MM.1S (cell line): Measurements from ENCODE around the gene ERCC6.

Source experiments
- DNase-seq: peaks from one replicate; pipeline ENCODE4 v3.0.0-alpha.2; 2015
- H2AFZ ChIP-seq: fragments of 300-600 bp; sonication (generic); 2 replicates; pipeline ENCODE4 v1.6.0; 2016; ENCODE audit warnings: antibody characterized with exemption, low read length
- H3F3A ChIP-seq: fragments of 300-600 bp; sonication (generic); 2 replicates; pipeline ENCODE4 v1.6.1; 2016; ENCODE audit warnings: mild to moderate bottlenecking, antibody characterized with exemption, low read length, moderate library complexity, mixed read lengths; ENCODE audit not compliant: insufficient read depth
- H3K27ac ChIP-seq: fragments of 300-600 bp; sonication (generic); 2 replicates; pipeline ENCODE4 v1.5.1; 2016; ENCODE audit warnings: mild to moderate bottlenecking, low read length
- H3K27me3 ChIP-seq: fragments of 300-600 bp; sonication (generic); replicated peaks from 2 replicates; pipeline ENCODE4 v1.6.0; 2016; ENCODE audit warnings: low read length; ENCODE audit not compliant: insufficient read depth
- H3K36me3 ChIP-seq: fragments of 300-600 bp; sonication (generic); replicated peaks from 2 replicates; pipeline ENCODE4 v1.6.1; 2016; ENCODE audit warnings: mild to moderate bottlenecking, low read length, mixed read lengths; ENCODE audit not compliant: insufficient read depth
- H3K4me1 ChIP-seq: fragments of 300-600 bp; sonication (generic); 2 replicates; pipeline ENCODE4 v1.6.1; 2016; ENCODE audit warnings: low read length, mixed read lengths
- H3K4me2 ChIP-seq: fragments of 300-600 bp; sonication (generic); 2 replicates; pipeline ENCODE4 v1.6.0; 2016; ENCODE audit warnings: low read depth, low read length
- H3K4me3 ChIP-seq: fragments of 300-600 bp; sonication (generic); 2 replicates; pipeline ENCODE4 v1.5.1; 2016; ENCODE audit warnings: low read length, mixed read lengths
- H3K79me2 ChIP-seq: fragments of 300-600 bp; sonication (generic); 2 replicates; pipeline ENCODE4 v1.6.1; 2016; ENCODE audit warnings: mixed run types, low read length, mixed read lengths
- H3K9ac ChIP-seq: fragments of 300-600 bp; sonication (generic); 2 replicates; pipeline ENCODE4 v1.6.1; 2016; ENCODE audit warnings: low read length, mixed read lengths
- H3K9me2 ChIP-seq: fragments of 300-600 bp; sonication (generic); replicated peaks from 2 replicates; pipeline ENCODE4 v1.6.1; 2016; ENCODE audit warnings: mild to moderate bottlenecking, low read length, mixed read lengths; ENCODE audit not compliant: insufficient read depth
- H3K9me3 ChIP-seq: fragments of 300-600 bp; sonication (generic); replicated peaks from 2 replicates; pipeline ENCODE4 v1.6.1; 2016; ENCODE audit warnings: mild to moderate bottlenecking, low read length, mixed read lengths; ENCODE audit not compliant: insufficient read depth
- H4K20me1 ChIP-seq: fragments of 300-600 bp; sonication (generic); 2 replicates; pipeline ENCODE4 v1.6.1; 2016; ENCODE audit warnings: mild to moderate bottlenecking, low read length, moderate library complexity, mixed read lengths; ENCODE audit not compliant: insufficient read depth
- EZH2 ChIP-seq: fragments of 300-600 bp; sonication (generic); optimal IDR thresholded peaks from 2 replicates; pipeline ENCODE3; 2017; ENCODE audit warnings: low read depth, mild to moderate bottlenecking, antibody characterized with exemption, low read length, mixed read lengths
- EZH2phosphoT487 ChIP-seq: fragments of 300-600 bp; sonication (generic); IDR thresholded peaks from 2 replicates; pipeline ENCODE4 v1.6.1; 2018; ENCODE audit warnings: antibody characterized with exemption, low read length
- TF ChIP-seq, protein P1 (sequence below): fragments of 300-600 bp; sonication (generic); IDR thresholded peaks from 2 replicates; pipeline ENCODE4 v1.5.1; 2016; ENCODE audit warnings: antibody characterized with exemption, low read length, mixed read lengths

Gene ERCC6

DNA sequence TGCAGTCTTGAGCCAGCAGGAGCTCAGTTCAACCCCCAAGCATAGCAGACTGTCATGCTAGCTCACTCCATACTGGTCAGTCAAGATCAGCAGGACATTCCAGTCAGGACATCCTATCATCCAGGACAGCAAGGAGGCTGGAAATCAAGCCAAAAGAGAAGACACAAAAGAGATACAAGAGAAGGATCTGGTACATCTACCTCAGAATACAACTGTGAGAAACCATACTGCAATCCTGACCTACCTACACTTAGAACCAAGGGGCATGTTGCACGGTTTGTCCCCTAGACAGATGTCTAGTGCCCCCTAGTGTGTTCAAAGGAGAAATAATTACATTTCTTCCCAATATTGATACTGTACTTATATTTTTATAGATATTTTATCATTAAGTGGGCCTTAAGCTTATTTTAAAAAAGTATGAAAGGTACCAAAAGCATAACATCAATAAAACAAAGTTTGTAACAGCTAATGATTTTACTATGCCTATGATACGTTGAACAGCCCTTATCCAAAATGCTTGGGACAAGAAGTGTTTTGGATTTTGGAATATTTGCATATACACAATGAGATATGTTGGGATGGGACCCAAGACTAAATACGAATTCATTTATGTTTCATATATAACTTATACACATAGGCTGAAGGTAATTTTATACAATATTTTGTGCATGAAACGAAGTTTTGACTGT is 26.7 kb downstream of the ERCC6 start:
- Histone ChIP-seq H3K4me1 (no peaks in the 10 kb centered on the region), H3K9me2 (no peaks in the 10 kb centered on the region), H3K4me3 (no peak overlapping the region), H3K4me2 (no peak overlapping the region), H3K27me3 (no peaks in the 10 kb centered on the region), H2AFZ (no peak overlapping the region), H3K27ac (no peak overlapping the region), H3K36me3 (no peaks in the 10 kb centered on the region), H3K9ac (no peak overlapping the region), H3F3A (no peaks in the 10 kb centered on the region), H3K9me3 (no peaks in the 10 kb centered on the region), H3K79me2 (no peaks in the 10 kb centered on the region), H4K20me1 (no peaks in the 10 kb centered on the region)
- no peak for TF ChIP-seq EZH2
- TF ChIP-seq, protein P1, sequence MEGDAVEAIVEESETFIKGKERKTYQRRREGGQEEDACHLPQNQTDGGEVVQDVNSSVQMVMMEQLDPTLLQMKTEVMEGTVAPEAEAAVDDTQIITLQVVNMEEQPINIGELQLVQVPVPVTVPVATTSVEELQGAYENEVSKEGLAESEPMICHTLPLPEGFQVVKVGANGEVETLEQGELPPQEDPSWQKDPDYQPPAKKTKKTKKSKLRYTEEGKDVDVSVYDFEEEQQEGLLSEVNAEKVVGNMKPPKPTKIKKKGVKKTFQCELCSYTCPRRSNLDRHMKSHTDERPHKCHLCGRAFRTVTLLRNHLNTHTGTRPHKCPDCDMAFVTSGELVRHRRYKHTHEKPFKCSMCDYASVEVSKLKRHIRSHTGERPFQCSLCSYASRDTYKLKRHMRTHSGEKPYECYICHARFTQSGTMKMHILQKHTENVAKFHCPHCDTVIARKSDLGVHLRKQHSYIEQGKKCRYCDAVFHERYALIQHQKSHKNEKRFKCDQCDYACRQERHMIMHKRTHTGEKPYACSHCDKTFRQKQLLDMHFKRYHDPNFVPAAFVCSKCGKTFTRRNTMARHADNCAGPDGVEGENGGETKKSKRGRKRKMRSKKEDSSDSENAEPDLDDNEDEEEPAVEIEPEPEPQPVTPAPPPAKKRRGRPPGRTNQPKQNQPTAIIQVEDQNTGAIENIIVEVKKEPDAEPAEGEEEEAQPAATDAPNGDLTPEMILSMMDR, result peak; percentile 56
- DNase-seq, result peak; percentile 15

DNA sequence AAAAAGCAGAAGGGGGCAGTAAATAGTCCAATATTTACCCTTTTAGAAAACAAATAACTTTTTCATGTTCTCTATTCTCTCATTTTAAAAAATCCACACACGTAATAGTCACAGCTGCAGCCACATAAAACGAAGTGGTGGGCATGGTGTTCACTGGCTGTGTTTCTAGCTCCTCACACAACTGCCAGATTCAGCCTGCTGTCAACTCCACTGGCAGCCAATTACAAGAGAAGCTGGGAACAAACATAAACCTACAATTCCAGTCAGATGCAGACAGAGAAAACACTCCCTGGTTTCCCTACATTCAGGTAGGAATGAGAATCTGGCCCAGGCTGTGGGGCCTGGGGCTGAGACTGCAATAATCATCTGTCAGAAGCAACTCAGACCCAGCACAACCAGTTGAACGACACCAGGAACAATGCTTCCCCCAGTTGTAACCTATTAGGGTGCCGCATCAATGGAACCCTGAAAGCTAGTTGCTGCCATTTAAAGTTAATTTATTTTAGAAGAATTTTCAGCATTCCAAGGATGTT is 29.1 kb downstream of the ERCC6 start:
- no peaks in the 10 kb centered on the region for H3K9me2 ChIP-seq
- H2AFZ ChIP-seq, result no peak overlapping the region
- H3K4me1 ChIP-seq, result no peaks in the 10 kb centered on the region
- H4K20me1 ChIP-seq, result no peaks in the 10 kb centered on the region
- H3K9me3 ChIP-seq, result no peaks in the 10 kb centered on the region
- TF ChIP-seq EZH2 (no peak), EZH2phosphoT487 (no peak)
- TF ChIP-seq, protein P1, result no peak
- no peak for DNase-seq
- no peaks in the 10 kb centered on the region for H3K79me2 ChIP-seq
- H3K27ac ChIP-seq, result no peak overlapping the region
- no peaks in the 10 kb centered on the region for H3K36me3 ChIP-seq
- H3K4me3 ChIP-seq, result no peak overlapping the region
- H3K9ac ChIP-seq, result no peak overlapping the region
- no peak overlapping the region for H3K4me2 ChIP-seq
- H3F3A ChIP-seq, result no peaks in the 10 kb centered on the region
- H3K27me3 ChIP-seq, result no peaks in the 10 kb centered on the region

DNA sequence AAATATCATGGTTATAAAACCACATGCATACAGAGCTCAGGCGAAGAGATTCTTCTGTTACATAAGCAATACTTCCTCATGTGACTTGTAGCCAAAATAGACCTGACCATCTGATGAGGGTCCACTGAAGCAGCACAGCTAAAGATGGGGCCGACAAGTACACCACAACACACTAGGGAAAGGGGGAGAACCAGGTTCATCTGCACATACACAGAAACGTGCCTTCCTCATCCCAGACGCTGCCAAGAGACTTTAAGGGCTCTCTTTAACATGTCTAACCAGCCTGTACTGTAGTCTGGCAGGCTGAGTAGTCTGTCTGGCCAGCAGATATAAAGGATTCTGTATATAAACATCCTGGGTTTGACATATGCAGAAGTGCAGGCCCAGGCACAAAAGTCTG is 30.3 kb downstream of the ERCC6 start:
- H3K9me3 ChIP-seq, result no peaks in the 10 kb centered on the region
- H3K79me2 ChIP-seq, result no peaks in the 10 kb centered on the region

More for the DNA sequence above, 30.3 kb downstream of the ERCC6 start:
- H4K20me1 ChIP-seq, result no peaks in the 10 kb centered on the region
- H3K27ac ChIP-seq, result no peak overlapping the region
- no peaks in the 10 kb centered on the region for H3K36me3 ChIP-seq
- no peaks in the 10 kb centered on the region for H3K27me3 ChIP-seq
- TF ChIP-seq, protein P1, result no peak
- H3F3A ChIP-seq, result no peaks in the 10 kb centered on the region
- H3K4me3 ChIP-seq, result no peak overlapping the region
- no peak overlapping the region for H2AFZ ChIP-seq
- no peak overlapping the region for H3K4me2 ChIP-seq
- DNase-seq, result no peak
- no peaks in the 10 kb centered on the region for H3K9me2 ChIP-seq
- no peaks in the 10 kb centered on the region for H3K4me1 ChIP-seq
- no peak overlapping the region for H3K9ac ChIP-seq
